Esophagus squamous epithelium (tissue), 4 donors: ENCODE data around the gene SORD.

ENCODE experiments used
- POLR2A ChIP-seq, 4 donors: fragments of 450-650 bp; IDR thresholded peaks; one replicate each; pipeline ENCODE4 v1.6.1; 2017; ENCODE audit warnings: antibody characterized with exemption in 4 of 4, mild to moderate bottlenecking in 4 of 4, moderate library complexity in 3 of 4
- TF ChIP-seq, protein P1 (sequence below), 6 experiments: fragments of 450-650 bp in 4 of 6; fragments of 200-600 bp in 2 of 6; sonication (generic) in 2 of 6; IDR thresholded peaks; one replicate each; pipeline ENCODE4 v1.5.1; 2016 to 2019; ENCODE audit warnings: antibody characterized with exemption in 6 of 6, mild to moderate bottlenecking in 4 of 6, moderate library complexity in 4 of 6

GRCh38 chr15:45093622-45094357 is 70.8 kb downstream of the SORD start:
- TF ChIP-seq, protein P1, sequence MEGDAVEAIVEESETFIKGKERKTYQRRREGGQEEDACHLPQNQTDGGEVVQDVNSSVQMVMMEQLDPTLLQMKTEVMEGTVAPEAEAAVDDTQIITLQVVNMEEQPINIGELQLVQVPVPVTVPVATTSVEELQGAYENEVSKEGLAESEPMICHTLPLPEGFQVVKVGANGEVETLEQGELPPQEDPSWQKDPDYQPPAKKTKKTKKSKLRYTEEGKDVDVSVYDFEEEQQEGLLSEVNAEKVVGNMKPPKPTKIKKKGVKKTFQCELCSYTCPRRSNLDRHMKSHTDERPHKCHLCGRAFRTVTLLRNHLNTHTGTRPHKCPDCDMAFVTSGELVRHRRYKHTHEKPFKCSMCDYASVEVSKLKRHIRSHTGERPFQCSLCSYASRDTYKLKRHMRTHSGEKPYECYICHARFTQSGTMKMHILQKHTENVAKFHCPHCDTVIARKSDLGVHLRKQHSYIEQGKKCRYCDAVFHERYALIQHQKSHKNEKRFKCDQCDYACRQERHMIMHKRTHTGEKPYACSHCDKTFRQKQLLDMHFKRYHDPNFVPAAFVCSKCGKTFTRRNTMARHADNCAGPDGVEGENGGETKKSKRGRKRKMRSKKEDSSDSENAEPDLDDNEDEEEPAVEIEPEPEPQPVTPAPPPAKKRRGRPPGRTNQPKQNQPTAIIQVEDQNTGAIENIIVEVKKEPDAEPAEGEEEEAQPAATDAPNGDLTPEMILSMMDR (IDR thresholded peaks at IDR 0.05), result no peak
- no peak for TF ChIP-seq POLR2A (IDR thresholded peaks at IDR 0.05)
